AG09309 (cell line): ENCODE data around the gene AK5.

Source experiments
- DNase-seq: peaks from one replicate; pipeline ENCODE4 v3.0.0-alpha.2; 2010; ENCODE audit warnings: low read depth
- H3K4me3 ChIP-seq: 2 replicates; pipeline ENCODE4 v1.5.1; 2011; ENCODE audit warnings: mild to moderate bottlenecking, low read depth, low read length, moderate library complexity; ENCODE audit not compliant: control insufficient read depth
- TF ChIP-seq, protein P1 (sequence below): IDR thresholded peaks from 2 replicates; pipeline ENCODE4 v1.5.1; 2011; ENCODE audit warnings: mild to moderate bottlenecking, low read depth, low read length, inconsistent platforms; ENCODE audit not compliant: insufficient read depth, control insufficient read depth; ENCODE audit errors: missing control alignments

The AK5 gene

DNA sequence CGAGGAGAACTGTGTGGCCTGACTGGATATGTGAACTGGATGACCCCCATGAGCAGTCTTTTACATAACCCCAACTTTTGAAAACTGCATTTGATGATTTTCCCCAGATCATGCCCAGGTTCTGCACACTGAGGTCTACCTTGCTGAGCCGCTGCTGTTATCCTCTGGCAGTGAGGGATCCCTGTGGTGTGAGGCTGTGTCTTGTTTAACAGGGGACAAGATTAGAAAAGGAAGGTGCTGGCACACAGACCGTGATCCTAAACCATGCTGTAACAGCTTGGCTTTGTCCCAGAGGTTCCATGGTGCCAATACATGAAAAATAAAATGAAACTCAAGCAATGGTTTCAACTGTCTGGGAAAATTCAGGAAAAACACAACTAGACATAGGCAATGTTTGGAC lies 266.5 kb downstream of the AK5 start:
- no peak overlapping the region for H3K4me3 ChIP-seq
- TF ChIP-seq, protein P1, sequence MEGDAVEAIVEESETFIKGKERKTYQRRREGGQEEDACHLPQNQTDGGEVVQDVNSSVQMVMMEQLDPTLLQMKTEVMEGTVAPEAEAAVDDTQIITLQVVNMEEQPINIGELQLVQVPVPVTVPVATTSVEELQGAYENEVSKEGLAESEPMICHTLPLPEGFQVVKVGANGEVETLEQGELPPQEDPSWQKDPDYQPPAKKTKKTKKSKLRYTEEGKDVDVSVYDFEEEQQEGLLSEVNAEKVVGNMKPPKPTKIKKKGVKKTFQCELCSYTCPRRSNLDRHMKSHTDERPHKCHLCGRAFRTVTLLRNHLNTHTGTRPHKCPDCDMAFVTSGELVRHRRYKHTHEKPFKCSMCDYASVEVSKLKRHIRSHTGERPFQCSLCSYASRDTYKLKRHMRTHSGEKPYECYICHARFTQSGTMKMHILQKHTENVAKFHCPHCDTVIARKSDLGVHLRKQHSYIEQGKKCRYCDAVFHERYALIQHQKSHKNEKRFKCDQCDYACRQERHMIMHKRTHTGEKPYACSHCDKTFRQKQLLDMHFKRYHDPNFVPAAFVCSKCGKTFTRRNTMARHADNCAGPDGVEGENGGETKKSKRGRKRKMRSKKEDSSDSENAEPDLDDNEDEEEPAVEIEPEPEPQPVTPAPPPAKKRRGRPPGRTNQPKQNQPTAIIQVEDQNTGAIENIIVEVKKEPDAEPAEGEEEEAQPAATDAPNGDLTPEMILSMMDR: no peak
- DNase-seq: no peak

DNA sequence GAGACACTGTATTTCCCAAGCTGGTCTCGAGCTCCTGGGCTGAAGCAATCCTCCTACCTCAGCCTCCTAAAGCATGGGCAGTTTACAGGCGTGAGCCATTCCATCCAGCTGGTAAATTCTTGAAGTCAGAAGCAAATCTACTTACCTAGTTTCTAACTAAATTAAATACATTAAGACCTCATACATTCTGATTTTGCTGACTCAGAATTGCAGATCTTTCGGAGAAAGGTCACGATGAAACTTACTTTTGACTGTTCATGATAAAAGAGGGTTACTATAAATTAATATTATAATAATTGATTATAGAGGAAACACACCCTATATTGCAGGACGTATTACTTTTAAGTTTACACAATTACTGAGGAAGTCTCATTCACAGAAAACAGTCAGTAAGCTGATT lies 268.3 kb downstream of the AK5 start:
- DNase-seq: no peak
- TF ChIP-seq, protein P1: no peak

DNA sequence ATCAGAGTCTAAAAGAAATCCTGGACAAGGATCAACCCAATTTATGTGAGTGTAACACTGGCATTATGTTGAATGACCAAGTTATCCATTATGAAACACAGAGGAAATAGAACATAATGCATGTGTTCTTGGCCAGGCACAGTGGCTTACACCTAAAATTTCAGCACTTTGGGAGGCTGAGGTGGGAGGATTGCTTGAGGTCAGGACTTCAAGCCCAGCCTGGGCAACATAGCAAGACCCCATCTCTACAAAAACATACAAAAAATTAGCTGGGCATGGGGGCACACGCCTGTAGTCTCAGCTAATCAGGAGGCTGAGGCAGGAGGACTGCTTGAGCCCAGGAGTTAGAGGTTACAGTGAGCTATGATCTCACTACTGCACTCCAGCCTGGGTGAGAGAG lies 270.8 kb downstream of the AK5 start:
- no peak overlapping the region for H3K4me3 ChIP-seq
- TF ChIP-seq, protein P1: no peak
- DNase-seq: no peak

More for the DNA sequence above, 268.3 kb downstream of the AK5 start:
- H3K4me3 ChIP-seq: no peak overlapping the region

DNA sequence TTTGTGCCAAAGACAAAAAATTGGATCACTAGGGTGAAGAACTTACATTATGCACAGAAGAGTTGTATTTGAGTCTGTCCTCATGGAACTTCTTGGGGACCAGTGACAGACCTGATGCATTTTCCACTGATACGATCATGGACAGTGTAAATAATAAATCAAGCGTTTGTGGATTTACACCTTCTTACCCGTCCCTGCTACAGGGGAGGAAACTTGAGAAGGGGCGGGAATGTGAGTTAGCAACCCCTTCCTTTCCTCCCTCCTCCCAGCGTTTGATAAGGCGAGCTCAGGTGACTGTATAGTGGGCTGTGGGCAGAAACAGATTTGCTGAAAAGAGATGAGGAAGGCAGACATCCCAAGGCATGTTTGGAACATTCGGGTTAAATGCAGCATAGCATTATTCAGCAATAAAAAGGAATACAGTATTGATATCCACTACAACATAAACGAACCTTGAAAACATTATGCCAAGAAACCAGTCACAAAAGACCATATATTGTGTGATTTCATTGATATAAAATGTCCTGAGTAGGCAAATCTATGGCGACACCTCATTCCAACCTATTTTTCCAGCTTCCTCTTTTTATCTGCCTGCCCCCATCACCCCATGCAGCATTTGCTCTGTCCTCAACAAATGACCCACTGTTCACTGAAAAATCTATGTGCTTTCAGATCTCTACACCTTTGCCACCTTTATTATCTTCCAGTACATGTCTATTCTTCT lies 271.9 kb downstream of the AK5 start:
- TF ChIP-seq, protein P1: no peak
- H3K4me3 ChIP-seq: no peak overlapping the region
- no peak for DNase-seq

DNA sequence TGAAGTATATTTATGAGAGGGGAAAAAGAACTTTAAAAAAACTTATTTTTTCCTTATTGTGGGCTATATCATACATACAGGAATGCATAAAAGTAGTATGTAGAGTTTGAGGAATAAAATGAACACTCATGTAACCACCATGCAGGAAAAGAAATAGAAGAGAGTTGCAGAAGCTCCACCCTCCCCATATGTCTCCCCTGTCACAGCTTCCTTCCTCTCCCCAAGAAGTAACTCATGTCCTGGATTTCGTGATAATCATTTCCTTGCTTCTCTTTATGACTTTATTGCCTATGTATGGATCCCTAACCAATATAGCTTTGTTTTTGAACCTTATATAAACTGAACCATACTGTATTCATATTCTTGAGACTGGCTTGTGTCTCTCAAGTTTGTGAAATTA lies 274.2 kb downstream of the AK5 start:
- no peak for DNase-seq
- TF ChIP-seq, protein P1: no peak
- no peak overlapping the region for H3K4me3 ChIP-seq

DNA sequence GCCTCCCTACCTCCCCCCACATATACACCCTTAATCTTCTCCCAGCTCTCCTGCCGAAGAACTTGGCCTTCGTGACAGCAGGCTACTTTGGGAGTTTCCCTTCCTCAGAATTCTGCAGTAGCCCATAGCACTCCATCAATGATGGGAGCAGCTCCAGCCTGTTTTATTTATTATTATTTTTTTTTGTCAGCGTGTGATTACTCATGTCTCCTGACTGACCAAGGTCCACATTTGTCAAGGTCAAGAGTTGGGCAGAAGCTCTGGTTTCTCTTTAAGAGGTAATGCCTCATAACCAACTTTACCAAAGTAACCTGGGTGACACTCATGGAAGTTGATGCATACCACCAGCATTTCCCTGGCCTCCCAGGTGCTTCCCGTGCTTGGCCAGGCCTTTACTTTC lies 275.2 kb downstream of the AK5 start:
- no peak overlapping the region for H3K4me3 ChIP-seq
- no peak for DNase-seq
- TF ChIP-seq, protein P1: no peak
